ENCODE data around the gene KNDC1.
"Not testable (repeated sequence)": the region's sequence is repeated elsewhere in the genome, so short reads cannot be mapped to it uniquely, and the experiment has no call there.

KNDC1 gene, protein sequence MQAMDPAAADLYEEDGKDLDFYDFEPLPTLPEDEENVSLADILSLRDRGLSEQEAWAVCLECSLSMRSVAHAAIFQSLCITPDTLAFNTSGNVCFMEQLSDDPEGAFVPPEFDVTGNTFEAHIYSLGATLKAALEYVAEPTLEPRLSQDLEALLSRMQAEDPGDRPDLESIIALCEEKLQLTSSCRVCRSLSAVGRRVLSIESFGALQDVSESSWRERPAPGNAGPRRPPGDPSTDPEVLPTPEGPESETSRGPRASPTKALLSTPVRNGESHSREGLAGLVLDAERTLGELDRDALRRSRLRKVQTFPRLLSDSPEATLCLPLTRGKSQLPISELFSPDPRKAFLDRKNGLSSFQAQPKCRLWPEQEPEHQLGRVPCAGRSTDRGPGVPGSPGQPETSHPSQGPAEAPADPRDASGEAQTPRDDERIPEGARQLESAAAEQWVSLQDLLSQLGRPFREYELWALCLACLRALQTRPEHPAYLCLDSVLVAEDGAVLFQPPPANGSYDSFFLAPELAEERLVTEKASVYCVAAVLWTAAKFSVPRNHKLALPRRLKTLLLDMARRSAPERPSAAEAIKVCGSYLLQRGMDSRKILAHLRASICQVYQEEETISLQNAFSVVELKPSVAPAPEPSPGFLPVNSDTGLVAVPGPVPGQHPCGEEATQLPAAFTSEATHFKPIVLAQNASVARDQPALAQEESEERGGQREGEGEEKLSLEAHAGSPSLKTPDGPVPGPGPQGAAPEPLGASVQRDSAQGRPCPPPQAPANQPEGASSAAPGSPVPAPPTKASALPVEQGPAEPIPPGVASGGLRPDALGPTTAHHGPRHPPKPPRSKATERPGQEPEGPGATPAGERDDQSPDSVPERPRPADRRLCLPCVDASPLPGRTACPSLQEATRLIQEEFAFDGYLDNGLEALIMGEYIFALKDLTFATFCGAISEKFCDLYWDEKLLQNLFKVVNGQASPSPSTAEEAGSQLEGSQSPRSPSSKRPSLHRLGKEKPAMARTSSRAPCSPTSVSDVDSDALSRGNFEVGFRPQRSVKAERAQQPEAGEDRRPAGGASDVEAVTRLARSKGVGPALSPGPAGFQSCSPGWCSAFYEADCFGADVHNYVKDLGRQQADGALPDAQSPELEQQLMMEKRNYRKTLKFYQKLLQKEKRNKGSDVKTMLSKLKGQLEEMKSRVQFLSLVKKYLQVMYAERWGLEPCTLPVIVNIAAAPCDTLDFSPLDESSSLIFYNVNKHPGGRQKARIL (N-terminal part only)

DNA sequence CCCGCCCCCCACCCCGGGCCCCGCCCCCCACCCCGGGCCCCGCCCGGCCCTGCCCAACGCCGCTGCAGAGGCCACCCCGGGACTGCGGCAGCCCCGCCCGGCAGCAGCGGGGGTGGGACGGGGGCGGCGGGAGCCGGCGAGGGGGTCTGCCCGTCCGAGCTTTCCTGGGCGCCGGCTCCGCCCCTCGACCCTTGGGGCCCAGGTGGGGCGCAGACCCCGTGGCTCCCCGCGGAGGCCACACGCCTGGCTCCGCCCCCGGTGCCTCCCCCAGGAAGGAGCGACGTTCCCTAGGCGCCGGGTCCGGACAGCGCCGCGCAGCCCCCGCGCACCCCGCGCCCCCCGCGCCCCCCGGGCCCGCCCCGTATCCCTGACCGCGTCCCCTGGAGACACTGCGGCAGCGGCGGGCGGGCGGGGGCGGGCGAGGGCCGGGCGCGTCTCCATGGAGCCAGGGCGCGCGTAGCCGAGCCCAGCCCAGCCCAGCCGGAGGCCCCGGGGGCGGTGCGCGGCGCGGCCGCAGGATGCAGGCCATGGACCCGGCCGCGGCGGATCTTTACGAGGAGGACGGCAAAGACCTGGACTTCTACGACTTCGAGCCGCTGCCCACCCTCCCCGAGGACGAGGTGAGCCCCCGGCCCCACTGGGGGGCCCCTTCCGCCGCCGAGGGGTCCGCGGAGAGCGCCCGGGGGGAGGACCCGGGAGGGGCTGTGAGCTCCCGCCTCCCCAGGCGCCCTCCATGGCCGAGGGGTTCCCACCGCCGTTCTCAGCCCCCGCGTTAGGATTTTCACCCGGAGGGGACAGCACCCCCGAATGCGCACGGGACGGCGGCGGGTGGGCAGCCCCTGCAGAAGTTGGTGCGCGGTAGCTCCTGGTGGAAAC, at the start of gene KNDC1:
Gene KNDC1, plus strand, starts transcription at position 270 of the 876 bp plus-strand sequence. Its CDS starts 249 bp downstream, at position 519.
- Mint-ChIP-seq H3K4me3 (peak within 1 kb of the TSS; percentile 47), H3K27me3 (peaks cover 10% of the 10 kb centered on the region), H3K9me3 (no peaks in the 10 kb centered on the region), H3K4me1 (peaks cover 3% of the 10 kb centered on the region), H3K27ac (no peak within 1 kb of the TSS), H3K36me3 (no peaks in the 10 kb centered on the region)
- ATAC-seq (ENCODE audit: low read depth): peak; percentile 60
- peak in 1 of 2 donors; percentile 5 for DNase-seq (ENCODE audit: low spot score in 2 of 2)

DNA sequence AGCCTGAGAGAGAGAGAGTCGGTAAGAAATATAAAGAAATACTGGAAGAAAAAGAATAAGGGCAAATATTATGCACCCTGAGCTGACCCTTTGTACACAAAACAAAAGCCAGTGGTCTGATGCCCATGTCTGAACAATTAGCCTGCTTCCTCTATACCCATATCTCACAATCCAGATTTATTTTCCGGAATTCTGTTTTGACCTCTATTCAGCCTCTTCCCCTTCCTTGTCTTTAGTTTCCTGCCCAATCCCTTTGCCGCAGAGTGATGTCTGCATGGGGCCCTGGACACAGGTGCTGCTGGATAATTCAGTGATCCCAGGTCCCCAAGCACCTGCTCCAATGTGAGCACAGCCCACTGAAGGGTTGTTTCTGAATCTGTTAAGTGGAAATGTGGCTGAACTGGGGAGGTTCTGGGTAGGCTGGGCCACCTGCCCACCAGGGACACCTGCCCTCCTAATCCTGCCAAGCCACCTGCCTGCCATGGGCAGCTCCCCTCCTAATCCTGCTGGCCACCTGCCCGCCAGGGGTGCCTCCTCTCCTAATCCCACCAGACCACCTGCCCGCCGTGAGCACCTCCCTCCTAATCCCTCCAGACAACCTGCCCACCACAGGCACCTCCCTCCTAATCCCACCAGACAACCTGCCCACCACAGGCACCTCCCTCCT, 49.3 kb upstream of the KNDC1 start:
- Mint-ChIP-seq H3K4me1 (no peaks in the 10 kb centered on the region), H3K9me3 (peaks cover 21% of the 10 kb centered on the region), H3K27me3 (peaks cover 8% of the 10 kb centered on the region), H3K4me3 (no peak overlapping the region), H3K36me3 (peaks cover 5% of the 10 kb centered on the region), H3K27ac (no peak overlapping the region)
- DNase-seq (ENCODE audit: low spot score in 2 of 2) (no peak), ATAC-seq (ENCODE audit: low read depth) (no peak)

DNA sequence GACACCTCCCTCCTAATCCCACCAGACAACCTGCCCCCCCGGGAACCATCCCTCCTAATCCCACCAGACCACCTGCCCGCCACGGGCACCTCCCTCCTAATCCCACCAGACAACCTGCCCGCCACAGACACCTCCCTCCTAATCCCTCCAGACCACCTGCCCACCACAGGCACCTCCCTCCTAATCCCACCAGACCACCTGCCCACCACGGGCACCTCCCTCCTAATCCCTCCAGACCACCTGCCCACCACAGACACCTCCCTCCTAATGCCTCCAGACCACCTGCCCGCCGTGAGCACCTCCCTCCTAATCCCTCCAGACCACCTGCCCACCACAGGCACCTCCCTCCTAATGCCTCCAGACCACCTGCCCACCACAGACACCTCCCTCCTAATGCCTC, 48.4 kb upstream of the KNDC1 start:
- not testable (repeated sequence) for H3K36me3 Mint-ChIP-seq; H3K27me3 Mint-ChIP-seq; DNase-seq (ENCODE audit: low spot score in 2 of 2); H3K4me3 Mint-ChIP-seq; ATAC-seq (ENCODE audit: low read depth); H3K27ac Mint-ChIP-seq; H3K4me1 Mint-ChIP-seq
- peaks cover 21% of the 10 kb centered on the region for H3K9me3 Mint-ChIP-seq

DNA sequence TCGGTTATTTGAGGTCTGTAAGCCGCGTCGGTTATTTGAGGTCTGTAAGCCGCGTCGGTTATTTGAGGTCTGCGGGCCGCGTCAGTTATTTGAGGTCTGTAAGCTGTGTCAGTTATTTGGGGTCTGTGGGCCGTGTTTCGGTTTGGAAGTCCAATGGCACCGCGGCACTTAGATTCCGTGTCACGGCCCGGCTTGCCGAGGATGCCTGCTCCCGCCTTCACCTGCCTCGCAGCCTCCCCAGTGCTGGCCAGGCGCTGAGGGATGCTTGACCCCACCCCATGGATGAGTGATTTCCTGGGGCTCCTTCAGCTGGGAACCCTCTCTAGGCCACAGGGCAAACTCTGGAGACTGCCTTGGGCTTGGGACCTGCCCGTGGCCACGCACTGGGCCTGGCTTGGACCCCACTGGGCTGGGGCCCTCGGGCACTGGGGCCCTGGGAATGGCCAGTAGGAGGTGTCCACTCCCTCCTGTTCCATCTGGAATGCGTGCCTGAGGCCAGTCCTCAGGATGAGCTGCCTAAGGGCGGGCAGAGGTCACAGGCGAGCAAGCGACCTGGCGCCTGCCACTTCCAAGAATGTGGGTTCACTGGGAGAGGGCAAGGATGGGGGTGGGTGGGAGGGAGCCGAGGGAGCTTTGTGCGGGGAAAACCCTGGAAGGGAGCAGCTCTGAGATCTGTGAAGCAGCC, 46.7 kb upstream of the KNDC1 start:
- Mint-ChIP-seq H3K9me3 (peaks cover 13% of the 10 kb centered on the region), H3K4me3 (no peak overlapping the region), H3K4me1 (no peaks in the 10 kb centered on the region), H3K27me3 (peaks cover 9% of the 10 kb centered on the region), H3K27ac (no peak overlapping the region), H3K36me3 (peaks cover 5% of the 10 kb centered on the region)
- DNase-seq (ENCODE audit: low spot score in 2 of 2) (no peak), ATAC-seq (ENCODE audit: low read depth) (no peak)

DNA sequence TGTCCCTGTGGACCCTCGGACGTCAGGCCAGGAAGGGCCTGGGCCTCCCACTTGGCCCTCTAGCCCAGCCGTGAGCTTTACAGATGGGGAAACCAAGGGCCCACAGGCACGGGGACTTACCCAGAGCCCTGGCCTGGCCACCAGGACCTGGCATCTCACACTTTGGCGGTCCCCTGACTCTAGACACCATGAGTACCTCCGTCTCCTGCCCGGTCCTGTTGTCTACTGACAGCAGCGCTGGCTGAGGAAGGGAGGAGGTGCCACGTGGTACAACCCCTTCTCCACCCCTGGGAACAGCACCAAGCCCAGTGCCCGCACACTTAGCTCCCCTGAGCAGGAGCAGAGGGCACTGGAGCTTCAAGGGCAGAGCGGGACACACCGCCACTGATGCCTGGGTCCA, 46.2 kb upstream of the KNDC1 start:
- ATAC-seq (ENCODE audit: low read depth): no peak
- peaks cover 9% of the 10 kb centered on the region for H3K27me3 Mint-ChIP-seq
- no peak overlapping the region for H3K27ac Mint-ChIP-seq
- H3K4me3 Mint-ChIP-seq: no peak overlapping the region
- DNase-seq (ENCODE audit: low spot score in 2 of 2): no peak
- peaks cover 5% of the 10 kb centered on the region for H3K36me3 Mint-ChIP-seq
- H3K4me1 Mint-ChIP-seq: no peaks in the 10 kb centered on the region
- peaks cover 14% of the 10 kb centered on the region for H3K9me3 Mint-ChIP-seq

DNA sequence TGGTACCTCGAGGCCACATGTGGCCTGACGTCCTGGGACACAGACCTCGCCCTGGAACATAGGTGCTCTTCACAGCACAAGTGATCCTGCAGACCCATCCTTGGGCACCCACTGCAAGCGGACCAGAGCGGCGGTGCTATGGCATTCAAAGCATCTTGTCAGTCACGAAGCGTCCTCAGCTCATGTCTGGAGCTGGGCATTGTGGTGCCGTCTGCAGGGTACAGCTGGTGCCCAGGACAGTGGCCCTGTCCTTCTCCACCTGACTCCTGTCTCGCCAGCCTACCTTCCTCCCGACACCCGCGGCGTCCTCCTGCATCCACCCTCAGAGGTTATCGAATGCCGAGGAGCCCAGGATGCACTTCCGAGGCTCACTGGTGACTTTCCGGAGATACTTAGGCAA, 45.8 kb upstream of the KNDC1 start:
- peaks cover 9% of the 10 kb centered on the region for H3K27me3 Mint-ChIP-seq
- peaks cover 12% of the 10 kb centered on the region for H3K9me3 Mint-ChIP-seq
- H3K4me1 Mint-ChIP-seq: no peaks in the 10 kb centered on the region
- H3K27ac Mint-ChIP-seq: no peak overlapping the region
- H3K4me3 Mint-ChIP-seq: no peak overlapping the region
- DNase-seq (ENCODE audit: low spot score in 2 of 2) (no peak), ATAC-seq (ENCODE audit: low read depth) (no peak)
- peaks cover 3% of the 10 kb centered on the region for H3K36me3 Mint-ChIP-seq

DNA sequence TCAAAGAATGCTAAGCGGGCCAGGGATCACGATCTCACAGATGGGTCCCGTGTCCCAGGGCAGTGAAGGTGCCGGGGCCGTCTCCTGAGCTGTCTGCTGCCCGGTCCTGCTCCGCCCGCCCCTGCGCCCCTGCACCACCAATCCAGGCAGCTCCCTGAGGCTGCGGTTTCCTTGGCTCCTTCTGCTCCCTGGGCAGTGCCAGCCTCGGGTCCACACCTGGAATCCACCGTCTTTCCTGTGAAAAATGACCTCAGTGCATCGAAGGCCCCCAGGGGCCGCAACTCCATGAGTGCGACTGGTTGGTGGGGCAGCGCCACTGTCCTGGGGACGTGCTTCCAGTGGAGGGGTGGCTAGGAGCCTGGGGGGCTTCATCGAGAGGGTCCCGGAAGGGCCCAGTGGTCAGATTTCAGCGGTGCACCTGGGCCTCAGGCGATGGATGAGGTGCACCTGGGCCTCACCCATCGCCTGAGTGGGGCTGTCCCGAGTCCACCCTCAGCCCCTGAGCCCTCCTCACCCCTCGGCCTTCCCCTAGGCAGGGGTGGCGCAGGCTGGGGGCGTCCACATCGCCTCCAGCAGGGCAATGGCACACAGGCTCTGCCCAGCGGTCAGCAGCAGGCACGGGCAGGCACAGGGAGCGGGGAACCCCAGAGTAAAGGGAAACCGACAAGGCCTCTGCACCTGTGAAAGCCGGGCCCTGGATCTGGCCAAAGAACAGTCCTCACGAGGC, 45.1 kb upstream of the KNDC1 start:
- ATAC-seq (ENCODE audit: low read depth): no peak
- H3K4me1 Mint-ChIP-seq: no peaks in the 10 kb centered on the region
- no peak for DNase-seq (ENCODE audit: low spot score in 2 of 2)
- no peak overlapping the region for H3K27ac Mint-ChIP-seq
- H3K4me3 Mint-ChIP-seq: no peak overlapping the region
- H3K9me3 Mint-ChIP-seq: peaks cover 9% of the 10 kb centered on the region
- H3K27me3 Mint-ChIP-seq: peaks cover 7% of the 10 kb centered on the region
- no peaks in the 10 kb centered on the region for H3K36me3 Mint-ChIP-seq

DNA sequence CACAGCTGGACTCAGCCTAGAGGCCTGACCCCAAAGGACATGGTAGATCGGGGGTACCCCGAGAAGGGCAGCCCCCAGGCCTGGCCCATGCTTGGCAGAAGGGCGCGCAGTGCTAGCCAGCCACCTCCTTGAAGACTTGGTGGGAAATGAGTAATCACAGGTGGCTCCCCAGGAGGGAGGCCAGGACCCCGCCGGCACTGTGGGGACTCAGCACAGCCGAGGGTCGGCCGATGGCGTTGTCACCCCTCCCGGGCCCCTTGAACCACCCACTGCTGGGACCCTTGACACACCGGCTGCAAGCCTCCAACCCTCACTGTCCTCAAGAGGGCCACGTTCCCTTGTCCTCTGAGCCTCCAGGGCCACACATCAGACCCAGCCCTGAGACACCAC, 44.6 kb upstream of the KNDC1 start:
- Mint-ChIP-seq H3K9me3 (peaks cover 9% of the 10 kb centered on the region), H3K27ac (no peak overlapping the region), H3K27me3 (peaks cover 7% of the 10 kb centered on the region), H3K36me3 (no peaks in the 10 kb centered on the region), H3K4me3 (no peak overlapping the region), H3K4me1 (no peaks in the 10 kb centered on the region)
- no peak for DNase-seq (ENCODE audit: low spot score in 2 of 2)
- no peak for ATAC-seq (ENCODE audit: low read depth)

DNA sequence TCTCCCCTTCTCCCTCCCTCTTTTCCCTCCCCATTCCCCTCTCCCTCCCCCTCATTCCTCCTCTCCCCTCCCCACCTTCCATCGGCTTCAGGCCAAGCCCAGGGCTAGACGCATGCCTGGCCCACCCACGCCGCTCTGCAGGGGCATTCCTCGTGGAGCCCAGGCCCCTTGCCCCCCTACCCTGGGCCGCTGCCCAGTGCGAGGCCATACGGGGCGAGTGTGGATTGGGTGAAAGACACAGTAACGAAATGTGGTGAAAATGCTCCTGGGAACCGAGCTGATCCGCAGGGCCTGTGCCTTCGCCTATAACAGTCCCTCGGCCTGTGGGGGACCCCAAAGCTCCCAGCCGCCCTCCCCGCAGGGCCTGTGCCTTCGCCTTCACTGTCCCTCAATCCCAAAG, 44.0 kb upstream of the KNDC1 start:
- Mint-ChIP-seq H3K4me3 (no peak overlapping the region), H3K27ac (no peak overlapping the region), H3K27me3 (peaks cover 7% of the 10 kb centered on the region), H3K9me3 (peaks cover 9% of the 10 kb centered on the region), H3K4me1 (no peaks in the 10 kb centered on the region), H3K36me3 (no peaks in the 10 kb centered on the region)
- ATAC-seq (ENCODE audit: low read depth) (no peak), DNase-seq (ENCODE audit: low spot score in 2 of 2) (no peak)

DNA sequence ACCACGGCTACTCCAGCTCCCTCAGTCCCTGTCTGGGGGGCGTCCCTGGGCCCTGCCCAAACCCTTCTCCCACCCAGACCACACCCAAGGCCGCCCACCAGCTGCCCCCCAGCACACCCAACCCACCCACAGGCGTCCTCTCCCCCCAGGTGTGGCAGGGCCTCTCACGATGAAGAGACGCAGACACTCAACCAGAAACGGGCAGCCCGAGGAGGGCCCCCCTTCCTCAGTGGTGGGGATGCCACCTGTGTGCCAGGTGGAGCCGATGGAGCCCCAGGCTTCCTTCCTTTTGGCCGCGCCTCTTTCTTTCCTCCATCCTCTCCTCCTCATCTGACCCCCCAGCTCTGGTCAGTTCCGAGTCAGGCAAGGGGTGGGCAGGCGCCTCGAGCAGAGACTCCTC, 43.6 kb upstream of the KNDC1 start:
- H3K9me3 Mint-ChIP-seq: peaks cover 9% of the 10 kb centered on the region
- ATAC-seq (ENCODE audit: low read depth) (no peak), DNase-seq (ENCODE audit: low spot score in 2 of 2) (no peak)
- peaks cover 7% of the 10 kb centered on the region for H3K27me3 Mint-ChIP-seq
- H3K4me3 Mint-ChIP-seq: no peak overlapping the region
- H3K36me3 Mint-ChIP-seq: no peaks in the 10 kb centered on the region
- H3K27ac Mint-ChIP-seq: no peak overlapping the region
- H3K4me1 Mint-ChIP-seq: no peaks in the 10 kb centered on the region

DNA sequence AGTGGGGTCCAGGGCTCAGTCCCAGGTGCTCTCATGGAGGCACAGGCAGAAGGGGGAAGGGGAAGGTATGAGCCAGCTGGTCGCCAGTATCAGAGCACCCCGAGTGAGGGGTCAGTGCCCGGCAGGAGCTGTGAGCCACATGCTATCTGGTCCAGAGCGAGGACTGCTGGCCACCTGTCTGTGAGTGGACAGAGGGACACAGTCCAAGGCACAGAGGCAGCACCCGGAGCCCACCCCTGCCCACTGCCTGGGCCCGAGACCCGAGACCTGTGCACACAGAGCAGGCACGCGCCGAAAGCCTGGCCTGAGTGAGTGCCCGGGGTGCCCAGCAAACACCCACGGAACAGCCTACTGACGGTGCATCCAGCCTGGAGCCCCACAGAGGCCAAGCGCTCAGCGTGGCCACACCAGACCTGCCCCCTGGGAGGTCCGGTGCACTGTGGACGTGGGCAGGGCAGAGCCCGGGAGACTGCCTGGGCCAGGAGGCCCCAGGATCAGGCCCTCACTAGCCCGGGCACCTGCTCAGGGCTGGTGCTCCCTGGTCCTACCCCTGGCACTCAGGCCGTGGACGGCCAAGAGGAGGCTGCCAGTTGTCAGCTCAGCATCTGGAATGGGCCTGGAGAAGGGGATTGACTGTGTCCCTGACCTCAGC, 42.9 kb upstream of the KNDC1 start:
- no peak for DNase-seq (ENCODE audit: low spot score in 2 of 2)
- ATAC-seq (ENCODE audit: low read depth): no peak
- Mint-ChIP-seq H3K4me1 (no peaks in the 10 kb centered on the region), H3K9me3 (peaks cover 9% of the 10 kb centered on the region), H3K27ac (no peak overlapping the region), H3K36me3 (no peaks in the 10 kb centered on the region), H3K4me3 (no peak overlapping the region), H3K27me3 (peaks cover 1% of the 10 kb centered on the region)

All from memory B cell (primary cell).